MM.1S (cell line): ENCODE results near the gene HSDL1.

Experiments used
- DNase-seq: peaks from one replicate; pipeline ENCODE4 v3.0.0-alpha.2; 2015
- H2AFZ ChIP-seq: fragments of 300-600 bp; sonication (generic); 2 replicates; pipeline ENCODE4 v1.6.0; 2016; ENCODE audit warnings: antibody characterized with exemption, low read length
- H3F3A ChIP-seq: fragments of 300-600 bp; sonication (generic); 2 replicates; pipeline ENCODE4 v1.6.1; 2016; ENCODE audit warnings: mild to moderate bottlenecking, antibody characterized with exemption, low read length, moderate library complexity, mixed read lengths; ENCODE audit not compliant: insufficient read depth
- H3K27ac ChIP-seq: fragments of 300-600 bp; sonication (generic); 2 replicates; pipeline ENCODE4 v1.5.1; 2016; ENCODE audit warnings: mild to moderate bottlenecking, low read length
- H3K27me3 ChIP-seq: fragments of 300-600 bp; sonication (generic); replicated peaks from 2 replicates; pipeline ENCODE4 v1.6.0; 2016; ENCODE audit warnings: low read length; ENCODE audit not compliant: insufficient read depth
- H3K36me3 ChIP-seq: fragments of 300-600 bp; sonication (generic); replicated peaks from 2 replicates; pipeline ENCODE4 v1.6.1; 2016; ENCODE audit warnings: mild to moderate bottlenecking, low read length, mixed read lengths; ENCODE audit not compliant: insufficient read depth
- H3K4me1 ChIP-seq: fragments of 300-600 bp; sonication (generic); 2 replicates; pipeline ENCODE4 v1.6.1; 2016; ENCODE audit warnings: low read length, mixed read lengths
- H3K4me2 ChIP-seq: fragments of 300-600 bp; sonication (generic); 2 replicates; pipeline ENCODE4 v1.6.0; 2016; ENCODE audit warnings: low read depth, low read length
- H3K4me3 ChIP-seq: fragments of 300-600 bp; sonication (generic); 2 replicates; pipeline ENCODE4 v1.5.1; 2016; ENCODE audit warnings: low read length, mixed read lengths
- H3K79me2 ChIP-seq: fragments of 300-600 bp; sonication (generic); 2 replicates; pipeline ENCODE4 v1.6.1; 2016; ENCODE audit warnings: mixed run types, low read length, mixed read lengths
- H3K9ac ChIP-seq: fragments of 300-600 bp; sonication (generic); 2 replicates; pipeline ENCODE4 v1.6.1; 2016; ENCODE audit warnings: low read length, mixed read lengths
- H3K9me2 ChIP-seq: fragments of 300-600 bp; sonication (generic); replicated peaks from 2 replicates; pipeline ENCODE4 v1.6.1; 2016; ENCODE audit warnings: mild to moderate bottlenecking, low read length, mixed read lengths; ENCODE audit not compliant: insufficient read depth
- H3K9me3 ChIP-seq: fragments of 300-600 bp; sonication (generic); replicated peaks from 2 replicates; pipeline ENCODE4 v1.6.1; 2016; ENCODE audit warnings: mild to moderate bottlenecking, low read length, mixed read lengths; ENCODE audit not compliant: insufficient read depth
- H4K20me1 ChIP-seq: fragments of 300-600 bp; sonication (generic); 2 replicates; pipeline ENCODE4 v1.6.1; 2016; ENCODE audit warnings: mild to moderate bottlenecking, low read length, moderate library complexity, mixed read lengths; ENCODE audit not compliant: insufficient read depth
- EZH2 ChIP-seq: fragments of 300-600 bp; sonication (generic); optimal IDR thresholded peaks from 2 replicates; pipeline ENCODE3; 2017; ENCODE audit warnings: low read depth, mild to moderate bottlenecking, antibody characterized with exemption, low read length, mixed read lengths
- EZH2phosphoT487 ChIP-seq: fragments of 300-600 bp; sonication (generic); IDR thresholded peaks from 2 replicates; pipeline ENCODE4 v1.6.1; 2018; ENCODE audit warnings: antibody characterized with exemption, low read length
- TF ChIP-seq, protein P1 (sequence below): fragments of 300-600 bp; sonication (generic); IDR thresholded peaks from 2 replicates; pipeline ENCODE4 v1.5.1; 2016; ENCODE audit warnings: antibody characterized with exemption, low read length, mixed read lengths

HSDL1 gene

DNA sequence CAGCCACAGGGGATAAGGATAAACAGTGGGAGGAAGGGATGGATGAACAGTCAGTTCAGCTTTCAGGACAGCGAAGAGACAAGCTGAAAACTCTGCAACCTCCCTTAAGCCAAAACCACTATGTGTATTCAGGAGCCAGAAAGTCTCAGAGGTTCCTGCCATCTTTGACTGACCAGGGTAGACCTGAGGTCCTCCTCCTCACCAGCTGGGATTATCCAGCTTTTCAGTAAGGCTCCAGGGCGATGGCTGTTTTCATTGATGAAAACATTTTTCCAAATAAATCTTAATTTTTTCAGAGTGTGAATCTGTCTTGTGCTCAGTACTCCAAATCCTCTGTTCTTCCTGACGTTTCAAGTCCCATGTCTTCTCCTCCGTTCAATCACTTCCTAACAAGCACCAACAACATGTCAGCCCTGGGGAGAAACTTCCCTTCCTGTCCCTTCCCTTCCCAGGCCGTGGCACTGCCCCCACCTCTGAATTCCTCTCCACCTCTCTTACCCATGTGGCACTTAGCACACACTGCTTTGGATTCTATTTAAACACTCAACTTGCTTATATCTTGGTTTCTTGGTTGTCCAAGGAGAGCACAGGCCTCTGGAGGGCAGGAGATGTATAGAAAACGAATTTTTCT lies 5.2 kb downstream of the HSDL1 start:
- H3K4me3 ChIP-seq = no peak overlapping the region
- no peak overlapping the region for H2AFZ ChIP-seq
- no peaks in the 10 kb centered on the region for H3K9me3 ChIP-seq
- H3K4me2 ChIP-seq = peak overlapping the region; percentile 74
- H3K27ac ChIP-seq = peak overlapping the region; percentile 100
- no peaks in the 10 kb centered on the region for H3K27me3 ChIP-seq
- H3K36me3 ChIP-seq = no peaks in the 10 kb centered on the region
- DNase-seq = no peak
- peaks cover 77% of the 10 kb centered on the region for H3K79me2 ChIP-seq
- H3K9me2 ChIP-seq = no peaks in the 10 kb centered on the region
- peak overlapping the region; percentile 76 for H3K9ac ChIP-seq
- peaks cover 38% of the 10 kb centered on the region for H3K4me1 ChIP-seq
- H3F3A ChIP-seq = peaks cover 20% of the 10 kb centered on the region
- H4K20me1 ChIP-seq = no peaks in the 10 kb centered on the region
- TF ChIP-seq EZH2 = no peak
- no peak for TF ChIP-seq EZH2phosphoT487
- TF ChIP-seq, protein P1, sequence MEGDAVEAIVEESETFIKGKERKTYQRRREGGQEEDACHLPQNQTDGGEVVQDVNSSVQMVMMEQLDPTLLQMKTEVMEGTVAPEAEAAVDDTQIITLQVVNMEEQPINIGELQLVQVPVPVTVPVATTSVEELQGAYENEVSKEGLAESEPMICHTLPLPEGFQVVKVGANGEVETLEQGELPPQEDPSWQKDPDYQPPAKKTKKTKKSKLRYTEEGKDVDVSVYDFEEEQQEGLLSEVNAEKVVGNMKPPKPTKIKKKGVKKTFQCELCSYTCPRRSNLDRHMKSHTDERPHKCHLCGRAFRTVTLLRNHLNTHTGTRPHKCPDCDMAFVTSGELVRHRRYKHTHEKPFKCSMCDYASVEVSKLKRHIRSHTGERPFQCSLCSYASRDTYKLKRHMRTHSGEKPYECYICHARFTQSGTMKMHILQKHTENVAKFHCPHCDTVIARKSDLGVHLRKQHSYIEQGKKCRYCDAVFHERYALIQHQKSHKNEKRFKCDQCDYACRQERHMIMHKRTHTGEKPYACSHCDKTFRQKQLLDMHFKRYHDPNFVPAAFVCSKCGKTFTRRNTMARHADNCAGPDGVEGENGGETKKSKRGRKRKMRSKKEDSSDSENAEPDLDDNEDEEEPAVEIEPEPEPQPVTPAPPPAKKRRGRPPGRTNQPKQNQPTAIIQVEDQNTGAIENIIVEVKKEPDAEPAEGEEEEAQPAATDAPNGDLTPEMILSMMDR = no peak

GRCh38 chr16:84138824-84139627 lies 6.0 kb downstream of the HSDL1 start:
- Histone ChIP-seq H3K27ac (peak overlapping the region; percentile 100), H3K9me2 (no peaks in the 10 kb centered on the region), H3K36me3 (no peaks in the 10 kb centered on the region), H3K27me3 (no peaks in the 10 kb centered on the region), H4K20me1 (no peaks in the 10 kb centered on the region), H3K4me2 (peak overlapping the region; percentile 74), H3K4me3 (peak overlapping the region; percentile 16; the same call in 1 of the 2 replicates), H3K9ac (peak overlapping the region; percentile 76), H3K79me2 (peaks cover 76% of the 10 kb centered on the region), H3K4me1 (peaks cover 38% of the 10 kb centered on the region), H2AFZ (no peak overlapping the region), H3F3A (peaks cover 20% of the 10 kb centered on the region), H3K9me3 (no peaks in the 10 kb centered on the region)
- peak; percentile 86 for DNase-seq
- TF ChIP-seq, protein P1 = no peak
- no peak for TF ChIP-seq EZH2phosphoT487
- no peak for TF ChIP-seq EZH2

GRCh38 chr16:84138500-84138823 lies 6.5 kb downstream of the HSDL1 start:
- no peaks in the 10 kb centered on the region for H3K27me3 ChIP-seq
- DNase-seq = no peak
- peak overlapping the region; percentile 81 for H3K4me2 ChIP-seq
- no peaks in the 10 kb centered on the region for H3K9me2 ChIP-seq
- no peaks in the 10 kb centered on the region for H3K9me3 ChIP-seq
- peak overlapping the region; percentile 25; the same call in 1 of the 2 replicates for H3K4me3 ChIP-seq
- H3K36me3 ChIP-seq = no peaks in the 10 kb centered on the region
- peak overlapping the region; percentile 76 for H3K9ac ChIP-seq
- H4K20me1 ChIP-seq = no peaks in the 10 kb centered on the region
- H3F3A ChIP-seq = peaks cover 20% of the 10 kb centered on the region
- peak overlapping the region; percentile 100 for H3K27ac ChIP-seq
- H3K4me1 ChIP-seq = peaks cover 37% of the 10 kb centered on the region
- H2AFZ ChIP-seq = no peak overlapping the region
- H3K79me2 ChIP-seq = peaks cover 70% of the 10 kb centered on the region
- TF ChIP-seq EZH2phosphoT487 = no peak
- no peak for TF ChIP-seq EZH2
- TF ChIP-seq, protein P1 = no peak
